Sigmoid colon (tissue), 4 donors: Measurements from ENCODE around the gene CNTLN.

Source experiments
- POLR2AphosphoS5 ChIP-seq, 4 donors: sonication (generic); formaldehyde crosslinking; IDR thresholded peaks; one replicate each; pipeline ENCODE4 v1.6.1; 2017; ENCODE audit warnings: antibody characterized with exemption in 4 of 4
- TF ChIP-seq, protein P1 (sequence below), 4 experiments: fragments of 450-650 bp in 3 of 4; fragments of 200-600 bp in 1 of 4; IDR thresholded peaks; one replicate each; pipeline ENCODE4 v1.5.1; 2016 to 2019; ENCODE audit warnings: antibody characterized with exemption in 4 of 4, mild to moderate bottlenecking in 3 of 4, moderate library complexity in 2 of 4

DNA sequence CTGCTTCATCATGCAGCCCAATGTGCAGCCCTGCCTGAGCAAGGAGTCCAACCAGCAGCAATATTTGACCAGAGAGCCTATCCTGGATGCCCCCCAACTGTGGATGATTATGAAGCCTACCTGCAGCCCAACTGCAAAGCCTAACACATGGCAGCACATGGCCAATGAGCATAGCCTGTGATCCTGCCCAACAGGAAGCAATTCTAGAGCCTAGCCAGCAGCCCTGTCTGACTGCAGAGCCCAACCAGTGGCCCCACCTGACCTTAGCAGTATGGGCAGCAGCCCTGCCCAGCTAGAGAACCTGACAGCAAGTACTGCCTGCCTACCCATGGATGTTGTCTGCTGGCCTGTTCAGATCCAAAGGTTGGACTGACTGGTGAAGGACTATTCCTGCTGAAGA lies 346.7 kb downstream of the CNTLN start:
- TF ChIP-seq, protein P1, sequence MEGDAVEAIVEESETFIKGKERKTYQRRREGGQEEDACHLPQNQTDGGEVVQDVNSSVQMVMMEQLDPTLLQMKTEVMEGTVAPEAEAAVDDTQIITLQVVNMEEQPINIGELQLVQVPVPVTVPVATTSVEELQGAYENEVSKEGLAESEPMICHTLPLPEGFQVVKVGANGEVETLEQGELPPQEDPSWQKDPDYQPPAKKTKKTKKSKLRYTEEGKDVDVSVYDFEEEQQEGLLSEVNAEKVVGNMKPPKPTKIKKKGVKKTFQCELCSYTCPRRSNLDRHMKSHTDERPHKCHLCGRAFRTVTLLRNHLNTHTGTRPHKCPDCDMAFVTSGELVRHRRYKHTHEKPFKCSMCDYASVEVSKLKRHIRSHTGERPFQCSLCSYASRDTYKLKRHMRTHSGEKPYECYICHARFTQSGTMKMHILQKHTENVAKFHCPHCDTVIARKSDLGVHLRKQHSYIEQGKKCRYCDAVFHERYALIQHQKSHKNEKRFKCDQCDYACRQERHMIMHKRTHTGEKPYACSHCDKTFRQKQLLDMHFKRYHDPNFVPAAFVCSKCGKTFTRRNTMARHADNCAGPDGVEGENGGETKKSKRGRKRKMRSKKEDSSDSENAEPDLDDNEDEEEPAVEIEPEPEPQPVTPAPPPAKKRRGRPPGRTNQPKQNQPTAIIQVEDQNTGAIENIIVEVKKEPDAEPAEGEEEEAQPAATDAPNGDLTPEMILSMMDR (IDR thresholded peaks at IDR 0.05), result no peak
- TF ChIP-seq POLR2AphosphoS5 (IDR thresholded peaks at IDR 0.05), result no peak
